H9 (cell line): Measurements from ENCODE around the gene BLOC1S3. TPM values are rescaled to one million over a fixed set of nuclear protein-coding genes. Genes with fewer than 3 reads are reported as not detected.

Experiments used
- DNase-seq: peaks from one replicate; pipeline ENCODE4 v3.0.0-alpha.2; 2017
- H2AFZ ChIP-seq: one replicate; pipeline ENCODE4 v1.6.1; 2013; ENCODE audit warnings: mild to moderate bottlenecking, low read length, control low read depth, moderate library complexity
- H2AK5ac ChIP-seq: 2 replicates; pipeline ENCODE4 v1.6.1; 2013; ENCODE audit warnings: low read length, control low read depth, mixed read lengths; ENCODE audit not compliant: insufficient read length
- H2BK120ac ChIP-seq: one replicate; pipeline ENCODE4 v1.6.1; 2013; ENCODE audit warnings: low read depth, mild to moderate bottlenecking, low read length, control low read depth, inconsistent platforms; ENCODE audit not compliant: poor library complexity, severe bottlenecking
- H2BK12ac ChIP-seq: 2 replicates; pipeline ENCODE4 v1.6.1; 2013; ENCODE audit warnings: low read length, control low read depth, mixed read lengths, low read depth; ENCODE audit not compliant: insufficient read length
- H2BK15ac ChIP-seq: 2 replicates; pipeline ENCODE4 v1.6.1; 2013; ENCODE audit warnings: low read depth, low read length, control low read depth
- H2BK20ac ChIP-seq: one replicate; pipeline ENCODE4 v1.6.1; 2013; ENCODE audit warnings: low read depth, mild to moderate bottlenecking, low read length, control low read depth, inconsistent platforms; ENCODE audit not compliant: poor library complexity, severe bottlenecking
- H2BK5ac ChIP-seq: 2 replicates; pipeline ENCODE4 v1.6.1; 2013; ENCODE audit warnings: low read length, control low read depth, mixed read lengths; ENCODE audit not compliant: insufficient read length
- H3K14ac ChIP-seq: 2 replicates; pipeline ENCODE4 v1.6.1; 2013; ENCODE audit warnings: low read length, control low read depth; ENCODE audit not compliant: insufficient read depth
- H3K18ac ChIP-seq: 2 replicates; pipeline ENCODE4 v1.6.1; 2013; ENCODE audit warnings: low read depth, mild to moderate bottlenecking, mixed read lengths, low read length, control low read depth; ENCODE audit not compliant: insufficient read length
- H3K23ac ChIP-seq: 2 replicates; pipeline ENCODE4 v1.6.1; 2013; ENCODE audit warnings: low read length, control low read depth, mixed read lengths, low read depth; ENCODE audit not compliant: insufficient read length
- H3K23me2 ChIP-seq: 2 replicates; pipeline ENCODE4 v1.6.1; 2013; ENCODE audit warnings: low read depth, mild to moderate bottlenecking, mixed read lengths, low read length, control low read depth; ENCODE audit not compliant: insufficient read length, poor library complexity, severe bottlenecking
- H3K27ac ChIP-seq: 2 replicates; pipeline ENCODE4 v1.5.1; 2013; ENCODE audit warnings: low read length, control low read depth, mixed read lengths, low read depth; ENCODE audit not compliant: insufficient read length
- H3K27me3 ChIP-seq: 2 replicates; pipeline ENCODE4 v1.6.1; 2013; ENCODE audit warnings: low read length, control low read depth, inconsistent platforms; ENCODE audit not compliant: insufficient read depth
- H3K4ac ChIP-seq: 2 replicates; pipeline ENCODE4 v1.6.1; 2013; ENCODE audit warnings: low read depth, mild to moderate bottlenecking, control low read depth, inconsistent platforms, low read length, moderate library complexity
- H3K4me1 ChIP-seq: 2 replicates; pipeline ENCODE4 v1.6.1; 2013; ENCODE audit warnings: low read length, control low read depth, inconsistent platforms; ENCODE audit not compliant: insufficient read depth
- H3K4me2 ChIP-seq: 2 replicates; pipeline ENCODE4 v1.6.1; 2013; ENCODE audit warnings: low read length, control low read depth, mixed read lengths; ENCODE audit not compliant: insufficient read length, insufficient read depth
- H3K56ac ChIP-seq: 2 replicates; pipeline ENCODE4 v1.6.1; 2013; ENCODE audit warnings: low read depth, mild to moderate bottlenecking, mixed read lengths, low read length, control low read depth; ENCODE audit not compliant: insufficient read length
- H3K79me1 ChIP-seq: 2 replicates; pipeline ENCODE4 v1.6.1; 2013; ENCODE audit warnings: low read depth, mild to moderate bottlenecking, moderate library complexity, low read length, control low read depth, inconsistent platforms; ENCODE audit not compliant: insufficient read depth, poor library complexity, severe bottlenecking
- H3K79me2 ChIP-seq: 2 replicates; pipeline ENCODE4 v1.6.1; 2013; ENCODE audit warnings: low read length, control low read depth, inconsistent platforms; ENCODE audit not compliant: insufficient read depth
- H3K9ac ChIP-seq: 2 replicates; pipeline ENCODE4 v1.6.1; 2013; ENCODE audit warnings: low read length, control low read depth, mixed read lengths; ENCODE audit not compliant: insufficient read length; ENCODE audit errors: extremely low read depth
- H3K9me3 ChIP-seq: one replicate; pipeline ENCODE4 v1.6.1; 2013; ENCODE audit warnings: low read depth, low read length, inconsistent platforms; ENCODE audit not compliant: control insufficient read depth
- H3T11ph ChIP-seq: one replicate; pipeline ENCODE4 v1.6.1; 2013; ENCODE audit warnings: mild to moderate bottlenecking, low read length, control low read depth, inconsistent platforms
- H4K20me1 ChIP-seq: one replicate; pipeline ENCODE4 v1.6.1; 2013; ENCODE audit not compliant: control insufficient read depth, insufficient read length, insufficient read depth
- H4K5ac ChIP-seq: 2 replicates; pipeline ENCODE4 v1.6.1; 2013; ENCODE audit warnings: low read depth, mild to moderate bottlenecking, mixed read lengths, low read length, control low read depth; ENCODE audit not compliant: insufficient read length
- H4K8ac ChIP-seq: replicated peaks from 2 replicates; pipeline ENCODE4 v1.6.1; 2013; ENCODE audit warnings: low read length, control low read depth, mixed read lengths, low read depth; ENCODE audit not compliant: insufficient read length
- H4K91ac ChIP-seq: 2 replicates; pipeline ENCODE4 v1.6.1; 2013; ENCODE audit warnings: low read depth, mild to moderate bottlenecking, moderate library complexity, mixed read lengths, low read length, control low read depth; ENCODE audit not compliant: insufficient read length
- H3K27ac Mint-ChIP-seq, 3 experiments: 2 replicates in 2 of 3; 3 replicates in 1 of 3; pipeline ENCODE4 v1.8.0; 2020 to 2021; ENCODE audit warnings: mixed read lengths in 3 of 3, mild to moderate bottlenecking in 1 of 3, moderate library complexity in 1 of 3
- H3K27me3 Mint-ChIP-seq: 2 replicates; pipeline ENCODE4 v1.8.0; 2021; ENCODE audit warnings: low read depth, mild to moderate bottlenecking, moderate library complexity, mixed read lengths
- H3K36me3 Mint-ChIP-seq, 3 experiments: 2 replicates in 2 of 3; 3 replicates in 1 of 3; pipeline ENCODE4 v1.8.0; 2020 to 2021; ENCODE audit warnings: low read depth in 3 of 3, mixed read lengths in 3 of 3; ENCODE audit not compliant: insufficient read depth in 1 of 3
- H3K4me1 Mint-ChIP-seq, 2 experiments: 2 replicates each; pipeline ENCODE4 v1.8.0; 2020; ENCODE audit warnings: mixed read lengths in 2 of 2
- H3K4me3 Mint-ChIP-seq, 2 experiments: 2 replicates in 1 of 2; 3 replicates in 1 of 2; pipeline ENCODE4 v1.8.0; 2020 to 2021; ENCODE audit warnings: mild to moderate bottlenecking in 2 of 2, mixed read lengths in 2 of 2, moderate library complexity in 1 of 2
- H3K9me3 Mint-ChIP-seq, 2 experiments: 2 replicates in 1 of 2; 3 replicates in 1 of 2; pipeline ENCODE4 v1.8.0; 2020; ENCODE audit warnings: mild to moderate bottlenecking in 2 of 2, mixed read lengths in 2 of 2, moderate library complexity in 1 of 2
- WGBS: extraction: QIAGEN DNeasy Blood & Tissue Kit; methylation state at CpG from one replicate; pipeline ENCODE4 v1.1.7; 2013; ENCODE audit warnings: missing lambda C conversion rate, low lambda C conversion rate, mixed read lengths; ENCODE audit not compliant: insufficient read length; ENCODE audit errors: extremely low coverage; 5-methylcytosine and 5-hydroxymethylcytosine counted together
- total RNA-seq: library from RNA; stranded (reverse); gene quantifications from 2 replicates; pipeline ENCODE4 v1.2.1, GENCODE V29; 2021
- TF ChIP-seq, protein P1 (sequence below): fragments of 200-600 bp; sonication (generic); conservative IDR thresholded peaks from 3 replicates; pipeline ENCODE4 v1.8.0; 2021; ENCODE audit warnings: antibody characterized with exemption, mild to moderate bottlenecking

Gene BLOC1S3
- total RNA-seq, 1 experiment from 2014 or later = 9.2 TPM

DNA sequence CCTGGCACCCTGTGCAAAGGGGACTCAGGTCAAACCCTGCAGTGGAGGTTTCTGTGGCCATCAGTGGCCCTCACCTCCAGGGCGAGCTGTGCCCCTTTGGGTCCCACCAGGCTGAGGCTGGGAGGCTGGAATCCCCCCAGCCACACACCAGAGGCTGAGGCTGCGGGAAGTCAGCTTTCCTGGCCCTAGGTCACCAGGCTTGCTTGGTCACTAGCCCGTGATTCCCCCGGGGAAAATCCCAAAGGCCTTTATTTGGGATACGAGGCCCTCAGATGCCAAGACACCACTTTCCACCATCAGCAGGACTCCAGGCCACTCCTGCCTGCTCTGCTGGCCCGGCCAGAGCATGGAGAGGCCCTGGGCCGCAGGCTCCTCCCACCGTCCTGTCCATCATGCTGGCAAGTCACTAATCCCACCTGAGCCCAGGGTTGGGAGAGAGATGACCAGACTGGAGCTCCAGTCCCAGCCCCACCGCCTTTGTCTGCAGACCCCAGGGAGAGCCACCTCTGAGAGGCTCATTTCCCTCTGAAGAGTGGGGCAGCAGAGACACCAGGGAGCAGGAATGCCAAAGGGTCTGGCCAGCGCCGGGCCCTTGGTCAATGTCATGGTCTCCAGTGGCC is 22.5 kb upstream of the BLOC1S3 start:
- Mint-ChIP-seq H3K9me3 (no peaks in the 10 kb centered on the region; a peak in 1 of 5 replicates), H3K4me3 (no peak overlapping the region), H3K27me3 (peaks cover 89% of the 10 kb centered on the region), H3K36me3 (no peaks in the 10 kb centered on the region), H3K27ac (no peak overlapping the region), H3K4me1 (peaks cover 13 to 34% of the 10 kb centered on the region in 2 experiments)
- no CpG with 5 or more reads among the region's 11 CpGs for WGBS
- no peak overlapping the region for H3T11ph ChIP-seq
- DNase-seq = peak; percentile 71
- no peak overlapping the region for H3K4ac ChIP-seq
- H2BK15ac ChIP-seq = no peak overlapping the region
- H2AFZ ChIP-seq = no peak overlapping the region
- H3K23me2 ChIP-seq = no peaks in the 10 kb centered on the region
- no peak overlapping the region for H3K18ac ChIP-seq
- no peaks in the 10 kb centered on the region for H4K20me1 ChIP-seq
- H3K56ac ChIP-seq = no peak overlapping the region
- no peak overlapping the region for H4K91ac ChIP-seq
- no peak overlapping the region for H2BK5ac ChIP-seq
- no peaks in the 10 kb centered on the region for H3K79me1 ChIP-seq
- H2BK20ac ChIP-seq = no peak overlapping the region
- TF ChIP-seq, protein P1, sequence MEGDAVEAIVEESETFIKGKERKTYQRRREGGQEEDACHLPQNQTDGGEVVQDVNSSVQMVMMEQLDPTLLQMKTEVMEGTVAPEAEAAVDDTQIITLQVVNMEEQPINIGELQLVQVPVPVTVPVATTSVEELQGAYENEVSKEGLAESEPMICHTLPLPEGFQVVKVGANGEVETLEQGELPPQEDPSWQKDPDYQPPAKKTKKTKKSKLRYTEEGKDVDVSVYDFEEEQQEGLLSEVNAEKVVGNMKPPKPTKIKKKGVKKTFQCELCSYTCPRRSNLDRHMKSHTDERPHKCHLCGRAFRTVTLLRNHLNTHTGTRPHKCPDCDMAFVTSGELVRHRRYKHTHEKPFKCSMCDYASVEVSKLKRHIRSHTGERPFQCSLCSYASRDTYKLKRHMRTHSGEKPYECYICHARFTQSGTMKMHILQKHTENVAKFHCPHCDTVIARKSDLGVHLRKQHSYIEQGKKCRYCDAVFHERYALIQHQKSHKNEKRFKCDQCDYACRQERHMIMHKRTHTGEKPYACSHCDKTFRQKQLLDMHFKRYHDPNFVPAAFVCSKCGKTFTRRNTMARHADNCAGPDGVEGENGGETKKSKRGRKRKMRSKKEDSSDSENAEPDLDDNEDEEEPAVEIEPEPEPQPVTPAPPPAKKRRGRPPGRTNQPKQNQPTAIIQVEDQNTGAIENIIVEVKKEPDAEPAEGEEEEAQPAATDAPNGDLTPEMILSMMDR = no peak
- no peak overlapping the region for H4K5ac ChIP-seq
- H3K27me3 ChIP-seq = peaks cover 7% of the 10 kb centered on the region; the same call in 1 of the 2 replicates
- no peak overlapping the region for H3K14ac ChIP-seq
- no peak overlapping the region for H3K27ac ChIP-seq
- no peaks in the 10 kb centered on the region for H3K79me2 ChIP-seq
- H3K23ac ChIP-seq = no peak overlapping the region
- no peak overlapping the region for H4K8ac ChIP-seq
- H2BK12ac ChIP-seq = no peak overlapping the region
- H2BK120ac ChIP-seq = no peak overlapping the region
- H3K4me1 ChIP-seq = no peaks in the 10 kb centered on the region
- no peak overlapping the region for H2AK5ac ChIP-seq
- H3K9me3 ChIP-seq = no peaks in the 10 kb centered on the region
- no peak overlapping the region for H3K4me2 ChIP-seq
- no peak overlapping the region for H3K9ac ChIP-seq
